ENCODE results near the gene MAPK1IP1L. TPM values are rescaled to one million over a fixed set of nuclear protein-coding genes. Genes with fewer than 3 reads are reported as not detected.
A peak's percentile ranks its signal among the peaks of the same experiment; 100 is the strongest.

The MAPK1IP1L gene
- total and polyA plus RNA-seq, 2 experiments from 2014 or later, result 79.6 to 97.7 TPM

GRCh38 chr14:55099756-55100155 is 48.3 kb downstream of the MAPK1IP1L start:
- no peaks in the 10 kb centered on the region for H3K9me3 ChIP-seq (ENCODE audit: low read depth)
- H3K27ac ChIP-seq, result no peak overlapping the region

GRCh38 chr14:55101698-55102097 is 50.3 kb downstream of the MAPK1IP1L start:
- Histone ChIP-seq H3K27ac (no peak overlapping the region), H3K9me3 (ENCODE audit: low read depth) (no peaks in the 10 kb centered on the region)

More at GRCh38 chr14:55099756-55100155, 48.3 kb downstream of the MAPK1IP1L start:
- DNase-seq (ENCODE audit: low read depth in 1 of 2, low spot score in 1 of 2), result peak in 1 of 2 donors; percentile 73
- no peaks in the 10 kb centered on the region for H3K36me3 ChIP-seq
- no peaks in the 10 kb centered on the region for H3K27me3 ChIP-seq
- peaks cover 17% of the 10 kb centered on the region for H3K4me1 ChIP-seq (ENCODE audit: low read depth)
- no peak overlapping the region for H3K4me3 ChIP-seq
- TF ChIP-seq, protein P1, sequence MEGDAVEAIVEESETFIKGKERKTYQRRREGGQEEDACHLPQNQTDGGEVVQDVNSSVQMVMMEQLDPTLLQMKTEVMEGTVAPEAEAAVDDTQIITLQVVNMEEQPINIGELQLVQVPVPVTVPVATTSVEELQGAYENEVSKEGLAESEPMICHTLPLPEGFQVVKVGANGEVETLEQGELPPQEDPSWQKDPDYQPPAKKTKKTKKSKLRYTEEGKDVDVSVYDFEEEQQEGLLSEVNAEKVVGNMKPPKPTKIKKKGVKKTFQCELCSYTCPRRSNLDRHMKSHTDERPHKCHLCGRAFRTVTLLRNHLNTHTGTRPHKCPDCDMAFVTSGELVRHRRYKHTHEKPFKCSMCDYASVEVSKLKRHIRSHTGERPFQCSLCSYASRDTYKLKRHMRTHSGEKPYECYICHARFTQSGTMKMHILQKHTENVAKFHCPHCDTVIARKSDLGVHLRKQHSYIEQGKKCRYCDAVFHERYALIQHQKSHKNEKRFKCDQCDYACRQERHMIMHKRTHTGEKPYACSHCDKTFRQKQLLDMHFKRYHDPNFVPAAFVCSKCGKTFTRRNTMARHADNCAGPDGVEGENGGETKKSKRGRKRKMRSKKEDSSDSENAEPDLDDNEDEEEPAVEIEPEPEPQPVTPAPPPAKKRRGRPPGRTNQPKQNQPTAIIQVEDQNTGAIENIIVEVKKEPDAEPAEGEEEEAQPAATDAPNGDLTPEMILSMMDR (IDR thresholded peaks at IDR 0.05; ENCODE audit: low read depth, low read length), result no peak

GRCh38 chr14:55102141-55102621 is 50.7 kb downstream of the MAPK1IP1L start:
- peak in 1 of 2 donors; percentile 100 for DNase-seq (ENCODE audit: low read depth in 1 of 2, low spot score in 1 of 2)
- Histone ChIP-seq H3K36me3 (no peaks in the 10 kb centered on the region), H3K4me3 (no peak overlapping the region), H3K27ac (no peak overlapping the region), H3K9me3 (ENCODE audit: low read depth) (no peaks in the 10 kb centered on the region), H3K4me1 (ENCODE audit: low read depth) (peaks cover 25% of the 10 kb centered on the region), H3K27me3 (no peaks in the 10 kb centered on the region)
- TF ChIP-seq, protein P1 (IDR thresholded peaks at IDR 0.05; ENCODE audit: low read depth, low read length), result no peak

More at GRCh38 chr14:55101698-55102097, 50.3 kb downstream of the MAPK1IP1L start:
- TF ChIP-seq, protein P1 (IDR thresholded peaks at IDR 0.05; ENCODE audit: low read depth, low read length), result no peak
- Histone ChIP-seq H3K27me3 (no peaks in the 10 kb centered on the region), H3K4me1 (ENCODE audit: low read depth) (peaks cover 25% of the 10 kb centered on the region), H3K4me3 (no peak overlapping the region), H3K36me3 (no peaks in the 10 kb centered on the region)
- DNase-seq (ENCODE audit: low read depth in 1 of 2, low spot score in 1 of 2), result no peak

GRCh38 chr14:55103005-55103640 is 51.7 kb downstream of the MAPK1IP1L start:
- no peaks in the 10 kb centered on the region for H3K36me3 ChIP-seq
- H3K9me3 ChIP-seq (ENCODE audit: low read depth), result no peaks in the 10 kb centered on the region
- H3K27me3 ChIP-seq, result no peaks in the 10 kb centered on the region
- peaks cover 25% of the 10 kb centered on the region for H3K4me1 ChIP-seq (ENCODE audit: low read depth)
- TF ChIP-seq, protein P1 (IDR thresholded peaks at IDR 0.05; ENCODE audit: low read depth, low read length), result no peak
- peak overlapping the region; percentile 70 for H3K27ac ChIP-seq
- peak; percentile 40 to 94 for DNase-seq (ENCODE audit: low read depth in 1 of 2, low spot score in 1 of 2)
- no peak overlapping the region for H3K4me3 ChIP-seq

DNA sequence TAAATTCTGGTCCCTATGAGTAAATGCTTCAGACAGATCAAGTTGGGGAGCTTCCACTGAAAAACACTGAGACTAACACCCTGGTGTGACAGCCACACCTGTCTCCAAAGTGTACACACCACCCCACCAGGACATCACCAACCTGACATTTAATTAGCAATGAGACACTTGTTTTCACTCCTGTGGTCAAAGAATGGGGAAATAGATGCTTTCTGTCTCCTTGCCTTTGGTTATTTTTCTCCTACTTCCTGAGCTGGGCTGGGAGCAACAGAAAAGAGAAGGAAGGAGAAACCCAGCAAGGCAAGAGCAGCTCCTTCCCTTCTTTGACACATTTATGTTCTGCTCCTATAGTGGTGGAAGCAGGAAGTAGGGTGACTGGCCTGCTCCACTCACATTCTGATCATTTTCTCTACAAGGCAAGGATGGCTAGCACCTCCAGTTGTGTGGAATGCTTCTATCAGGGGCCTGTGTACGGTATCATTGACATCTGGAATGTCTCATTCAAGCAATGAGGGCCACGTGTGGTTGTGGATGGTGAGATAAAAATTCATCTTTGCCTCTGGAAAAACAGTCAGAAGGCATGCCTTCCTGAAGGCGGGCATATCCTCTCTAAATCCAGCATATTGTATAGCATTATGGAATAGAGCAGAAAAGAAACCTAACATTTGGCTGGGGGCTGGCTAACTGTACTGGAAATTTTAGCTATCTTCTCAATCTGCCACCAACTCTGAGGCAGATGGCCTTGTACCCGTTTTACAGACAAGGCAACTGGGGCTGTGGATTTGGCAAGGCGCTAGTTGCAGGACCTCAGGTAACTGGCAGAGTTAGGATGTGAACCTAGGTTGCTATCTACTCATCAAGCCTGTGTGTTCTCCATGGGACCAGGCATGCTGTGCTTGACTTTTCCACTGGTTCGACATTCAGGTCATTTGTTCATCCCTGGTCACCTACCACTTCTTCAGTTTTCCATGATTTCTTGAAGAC is 52.8 kb downstream of the MAPK1IP1L start:
- Histone ChIP-seq H3K4me1 (ENCODE audit: low read depth) (peaks cover 25% of the 10 kb centered on the region), H3K4me3 (no peak overlapping the region), H3K27me3 (no peaks in the 10 kb centered on the region), H3K9me3 (ENCODE audit: low read depth) (no peaks in the 10 kb centered on the region), H3K27ac (peak overlapping the region; percentile 70), H3K36me3 (no peaks in the 10 kb centered on the region)
- DNase-seq (ENCODE audit: low read depth in 1 of 2, low spot score in 1 of 2), result no peak
- TF ChIP-seq, protein P1 (IDR thresholded peaks at IDR 0.05; ENCODE audit: low read depth, low read length), result no peak

Data from cardiac muscle cell (in vitro differentiated cells and primary cell).